SK-N-SH (cell line): ENCODE results near the gene RBBP9. TPM values are rescaled to one million over a fixed set of nuclear protein-coding genes. Genes with fewer than 3 reads are reported as not detected.

ENCODE experiments used
- CTCF ChIA-PET: fragments of 300-600, 350-600 bp; formaldehyde crosslinking; extraction: SDS; loops from one replicate; lab custom pipeline; 2021; lab: Yijun Ruan, JAX
- POLR2A ChIA-PET: fragments of 350-600 bp; sonication (Branson Sonifier 250); formaldehyde crosslinking; extraction: SDS; loops from one replicate; lab custom pipeline; 2020; ENCODE audit warnings: antibody characterized with exemption, inconsistent platforms; lab: Yijun Ruan, JAX
- DNase-seq: peaks from one replicate; pipeline ENCODE4 v3.0.0; 2012
- H2AFZ ChIP-seq: fragments of 200-600 bp; sonication (generic); 2 replicates; pipeline ENCODE4 v1.8.1; 2016; ENCODE audit warnings: antibody characterized with exemption, mild to moderate bottlenecking, low read depth
- H3F3A ChIP-seq: fragments of 200-600 bp; sonication (generic); replicated peaks from 2 replicates; pipeline ENCODE3; 2016; ENCODE audit warnings: antibody characterized with exemption, mild to moderate bottlenecking; ENCODE audit not compliant: insufficient read depth
- H3K27ac ChIP-seq, 2 experiments: fragments of 200-500 bp in 1 of 2; fragments of 200-600 bp in 1 of 2; sonication (Bioruptor generic) in 1 of 2; sonication (generic), shearing (Covaris generic) in 1 of 2; 2 replicates each; pipeline versions ENCODE4 v1.5.1 to v1.6.1; 2014 to 2016; ENCODE audit warnings: low read depth in 2 of 2, inconsistent platforms in 1 of 2, low read length in 1 of 2, mild to moderate bottlenecking in 1 of 2, mixed read lengths in 1 of 2
- H3K27me3 ChIP-seq: fragments of 200-600 bp; sonication (generic), shearing (Covaris generic); 2 replicates; pipeline ENCODE4 v1.6.1; 2016; ENCODE audit warnings: mixed run types; ENCODE audit not compliant: insufficient read depth
- H3K36me3 ChIP-seq, 2 experiments: fragments of 200-500 bp in 1 of 2; fragments of 200-600 bp in 1 of 2; sonication (Bioruptor generic) in 1 of 2; sonication (generic) in 1 of 2; replicated peaks in 1 of 2; 2 replicates each; pipeline versions ENCODE3 to v1.5.1; 2014 to 2016; ENCODE audit warnings: low read length in 1 of 2, mild to moderate bottlenecking in 1 of 2; ENCODE audit not compliant: insufficient read depth in 2 of 2, control insufficient read depth in 1 of 2
- H3K4me1 ChIP-seq, 2 experiments: fragments of 200-500 bp in 1 of 2; fragments of 200-600 bp in 1 of 2; sonication (Bioruptor generic) in 1 of 2; sonication (generic), shearing (Covaris generic) in 1 of 2; 2 replicates each; pipeline versions ENCODE4 v1.5.1 to v1.6.1; 2014 to 2016; ENCODE audit warnings: low read depth in 1 of 2, low read length in 1 of 2, mixed run types in 1 of 2; ENCODE audit not compliant: insufficient read depth in 2 of 2, control insufficient read depth in 1 of 2
- H3K4me2 ChIP-seq: fragments of 200-600 bp; sonication (generic), shearing (Covaris generic); 2 replicates; pipeline ENCODE4 v1.6.1; 2017; ENCODE audit warnings: mixed run types
- H3K4me3 ChIP-seq, 2 experiments: fragments of 200-500 bp in 1 of 2; fragments of 200-600 bp in 1 of 2; sonication (Bioruptor generic) in 1 of 2; sonication (generic), shearing (Covaris generic) in 1 of 2; 2 replicates each; pipeline versions ENCODE4 v1.5.1 to v1.8.1; 2014 to 2016; ENCODE audit warnings: low read depth in 2 of 2, inconsistent platforms in 1 of 2, low read length in 1 of 2, mild to moderate bottlenecking in 1 of 2, mixed read lengths in 1 of 2, moderate library complexity in 1 of 2
- H3K79me2 ChIP-seq: fragments of 200-600 bp; sonication (generic); 2 replicates; pipeline ENCODE4 v1.8.1; 2017; ENCODE audit warnings: mild to moderate bottlenecking; ENCODE audit not compliant: insufficient read depth
- H3K9ac ChIP-seq: fragments of 200-600 bp; sonication (generic); 2 replicates; pipeline ENCODE4 v1.6.1; 2017; ENCODE audit warnings: mixed run types
- H3K9me2 ChIP-seq: fragments of 200-600 bp; sonication (generic); 2 replicates; pipeline ENCODE4 v1.6.1; 2017; ENCODE audit warnings: mixed run types
- H3K9me3 ChIP-seq: fragments of 200-600 bp; sonication (generic); 2 replicates; pipeline ENCODE4 v1.6.1; 2017; ENCODE audit warnings: mixed run types, mild to moderate bottlenecking, moderate library complexity
- H4K20me1 ChIP-seq: fragments of 200-600 bp; sonication (generic); 2 replicates; pipeline ENCODE4 v1.6.1; 2017; ENCODE audit warnings: mild to moderate bottlenecking, mixed run types; ENCODE audit not compliant: insufficient read depth
- CHD2 ChIP-seq: fragments of 150-350 bp; IDR thresholded peaks from 2 replicates; pipeline ENCODE4 v1.6.1; 2018; ENCODE audit warnings: low read length; ENCODE audit not compliant: partially characterized antibody
- FOSL2 ChIP-seq: IDR thresholded peaks from 2 replicates; pipeline ENCODE4 v1.4.0; 2012; ENCODE audit warnings: low read depth, mild to moderate bottlenecking, moderate library complexity, borderline replicate concordance
- GABPA ChIP-seq: IDR thresholded peaks from 2 replicates; pipeline ENCODE4 v1.4.0; 2012; ENCODE audit warnings: low read depth, mild to moderate bottlenecking
- MEF2A ChIP-seq: IDR thresholded peaks from 2 replicates; pipeline ENCODE4 v1.4.0; 2012; ENCODE audit warnings: low read depth, borderline replicate concordance
- MXI1 ChIP-seq: IDR thresholded peaks from 2 replicates; pipeline ENCODE4 v1.6.1; 2012; ENCODE audit warnings: mild to moderate bottlenecking, low read depth, low read length, improper control_type of control experiment
- PBX3 ChIP-seq: IDR thresholded peaks from 2 replicates; pipeline ENCODE4; 2012
- POLR2AphosphoS5 ChIP-seq: IDR thresholded peaks from 2 replicates; pipeline ENCODE4 v1.6.1; 2012; ENCODE audit warnings: low read depth, low read length
- RXRA ChIP-seq: IDR thresholded peaks from 2 replicates; pipeline ENCODE4 v1.4.0; 2012; ENCODE audit warnings: low read depth, mild to moderate bottlenecking, borderline replicate concordance
- SIN3A ChIP-seq: IDR thresholded peaks from 2 replicates; pipeline ENCODE4 v1.6.1; 2012; ENCODE audit warnings: low read depth, mild to moderate bottlenecking, low read length, moderate library complexity, borderline replicate concordance
- TAF1 ChIP-seq: IDR thresholded peaks from 2 replicates; pipeline ENCODE4 v1.6.1; 2012; ENCODE audit warnings: low read depth, mild to moderate bottlenecking, low read length, moderate library complexity, borderline replicate concordance
- TCF12 ChIP-seq: IDR thresholded peaks from 2 replicates; pipeline ENCODE4 v1.4.0; 2012
- USF1 ChIP-seq: IDR thresholded peaks from 2 replicates; pipeline ENCODE4 v1.4.0; 2012; ENCODE audit warnings: low read depth, borderline replicate concordance
- YY1 ChIP-seq: IDR thresholded peaks from 2 replicates; pipeline ENCODE4 v1.4.0; 2012; ENCODE audit warnings: low read depth, mild to moderate bottlenecking
- ZBTB33 ChIP-seq: IDR thresholded peaks from 2 replicates; pipeline ENCODE4 v1.4.0; 2012; ENCODE audit warnings: low read depth, borderline replicate concordance
- WGBS: methylation state at CpG from one replicate; pipeline ENCODE4 v1.1.6; 2017; ENCODE audit warnings: low lambda C conversion rate; 5-methylcytosine and 5-hydroxymethylcytosine counted together
- polyA plus RNA-seq, 3 experiments: library from polyadenylated mRNA; depleted of rRNA; stranded (reverse); fragments of >200 nt; gene quantifications; 2 replicates each; pipeline ENCODE4 v1.2.3, GENCODE V29; 2012
- TF ChIP-seq, protein P1 (sequence below): IDR thresholded peaks from 2 replicates; pipeline ENCODE4 v1.6.1; 2012; ENCODE audit warnings: mild to moderate bottlenecking, low read depth, low read length, moderate library complexity
- TF ChIP-seq, protein P2 (sequence below): fragments of 200-600 bp; sonication (generic); IDR thresholded peaks from 2 replicates; pipeline ENCODE4 v1.6.1; 2017; ENCODE audit warnings: antibody characterized with exemption, mild to moderate bottlenecking, moderate library complexity

The RBBP9 gene
- polyA plus RNA-seq, 1 of the 3 experiments (the other 2 are of a cell fraction) = 7.5 TPM

GRCh38 chr20:18537651-18538050, 40.6 kb upstream of the RBBP9 start:
- POLR2A ChIA-PET = no interaction called here
- no peaks in the 10 kb centered on the region for H3K27me3 ChIP-seq
- H3K4me1 ChIP-seq = no peaks in the 10 kb centered on the region
- TF ChIP-seq PBX3 (no peak), TAF1 (no peak), GABPA (no peak), MEF2A (no peak), SIN3A (no peak), MXI1 (no peak)
- TF ChIP-seq, all 33 proteins: peak for 0
- Histone ChIP-seq H3K36me3 (peaks cover 24 to 43% of the 10 kb centered on the region in 2 experiments), H3F3A (no peaks in the 10 kb centered on the region), H3K9me3 (no peaks in the 10 kb centered on the region), H4K20me1 (no peaks in the 10 kb centered on the region), H3K79me2 (no peaks in the 10 kb centered on the region), H3K9me2 (no peaks in the 10 kb centered on the region), H3K27ac (no peak overlapping the region), H3K4me3 (no peak overlapping the region), H3K9ac (no peak overlapping the region), H3K4me2 (no peak overlapping the region), H2AFZ (no peak overlapping the region)
- WGBS = 97% methylated on average over 2 of the region's 2 CpGs
- CTCF ChIA-PET = no interaction called here
- no peak for DNase-seq

DNA sequence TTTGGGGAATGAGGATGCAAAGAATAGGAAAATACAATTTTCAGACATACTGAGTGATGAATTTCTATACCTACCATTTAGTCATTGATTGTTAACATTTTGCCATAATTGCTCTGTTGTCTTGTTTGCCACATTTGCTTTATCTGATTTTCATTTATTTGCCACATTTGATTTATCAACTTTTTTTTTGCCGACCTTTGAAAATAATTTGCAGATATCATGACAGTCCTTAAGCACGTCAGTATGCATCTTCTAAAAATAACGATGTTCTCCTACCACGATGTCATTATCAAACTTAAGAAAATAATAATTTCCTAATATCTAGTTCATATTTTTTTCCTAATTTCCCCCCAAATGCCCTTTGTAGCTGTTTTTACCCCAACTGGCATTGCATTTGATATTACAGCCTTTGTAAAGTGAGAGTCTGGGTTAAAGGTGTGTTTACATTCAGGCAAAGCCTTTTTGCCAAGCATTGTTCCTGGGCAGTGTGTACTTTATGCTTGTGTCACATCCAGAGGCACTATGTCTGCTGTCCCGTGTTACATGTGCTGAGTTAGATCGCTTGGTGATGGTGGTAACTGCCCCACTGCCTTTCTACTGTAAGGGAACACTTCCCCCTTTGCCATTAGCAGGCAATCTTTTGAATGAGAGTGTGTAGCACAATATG, 37.1 kb upstream of the RBBP9 start:
- no peaks in the 10 kb centered on the region for H4K20me1 ChIP-seq
- H3K4me1 ChIP-seq = no peaks in the 10 kb centered on the region
- WGBS = 96% methylated on average over 6 of the region's 6 CpGs
- DNase-seq = no peak
- H3K79me2 ChIP-seq = no peaks in the 10 kb centered on the region
- ChIA-PET CTCF (no interaction called here), POLR2A (no interaction called here)
- no peak overlapping the region for H3K4me3 ChIP-seq
- H3K9ac ChIP-seq = no peak overlapping the region
- no peak overlapping the region for H3K4me2 ChIP-seq
- H3K36me3 ChIP-seq = peaks cover 43 to 62% of the 10 kb centered on the region in 2 experiments
- no peak overlapping the region for H2AFZ ChIP-seq
- H3F3A ChIP-seq = no peaks in the 10 kb centered on the region
- no peaks in the 10 kb centered on the region for H3K27me3 ChIP-seq
- H3K9me2 ChIP-seq = no peaks in the 10 kb centered on the region
- TF ChIP-seq YY1 (no peak), TCF12 (no peak), PBX3 (no peak), ZBTB33 (no peak), RXRA (no peak), USF1 (no peak), MXI1 (no peak), CHD2 (no peak), FOSL2 (no peak), POLR2AphosphoS5 (no peak)
- TF ChIP-seq, protein P1, sequence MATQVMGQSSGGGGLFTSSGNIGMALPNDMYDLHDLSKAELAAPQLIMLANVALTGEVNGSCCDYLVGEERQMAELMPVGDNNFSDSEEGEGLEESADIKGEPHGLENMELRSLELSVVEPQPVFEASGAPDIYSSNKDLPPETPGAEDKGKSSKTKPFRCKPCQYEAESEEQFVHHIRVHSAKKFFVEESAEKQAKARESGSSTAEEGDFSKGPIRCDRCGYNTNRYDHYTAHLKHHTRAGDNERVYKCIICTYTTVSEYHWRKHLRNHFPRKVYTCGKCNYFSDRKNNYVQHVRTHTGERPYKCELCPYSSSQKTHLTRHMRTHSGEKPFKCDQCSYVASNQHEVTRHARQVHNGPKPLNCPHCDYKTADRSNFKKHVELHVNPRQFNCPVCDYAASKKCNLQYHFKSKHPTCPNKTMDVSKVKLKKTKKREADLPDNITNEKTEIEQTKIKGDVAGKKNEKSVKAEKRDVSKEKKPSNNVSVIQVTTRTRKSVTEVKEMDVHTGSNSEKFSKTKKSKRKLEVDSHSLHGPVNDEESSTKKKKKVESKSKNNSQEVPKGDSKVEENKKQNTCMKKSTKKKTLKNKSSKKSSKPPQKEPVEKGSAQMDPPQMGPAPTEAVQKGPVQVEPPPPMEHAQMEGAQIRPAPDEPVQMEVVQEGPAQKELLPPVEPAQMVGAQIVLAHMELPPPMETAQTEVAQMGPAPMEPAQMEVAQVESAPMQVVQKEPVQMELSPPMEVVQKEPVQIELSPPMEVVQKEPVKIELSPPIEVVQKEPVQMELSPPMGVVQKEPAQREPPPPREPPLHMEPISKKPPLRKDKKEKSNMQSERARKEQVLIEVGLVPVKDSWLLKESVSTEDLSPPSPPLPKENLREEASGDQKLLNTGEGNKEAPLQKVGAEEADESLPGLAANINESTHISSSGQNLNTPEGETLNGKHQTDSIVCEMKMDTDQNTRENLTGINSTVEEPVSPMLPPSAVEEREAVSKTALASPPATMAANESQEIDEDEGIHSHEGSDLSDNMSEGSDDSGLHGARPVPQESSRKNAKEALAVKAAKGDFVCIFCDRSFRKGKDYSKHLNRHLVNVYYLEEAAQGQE = no peak
- TF ChIP-seq, protein P2, sequence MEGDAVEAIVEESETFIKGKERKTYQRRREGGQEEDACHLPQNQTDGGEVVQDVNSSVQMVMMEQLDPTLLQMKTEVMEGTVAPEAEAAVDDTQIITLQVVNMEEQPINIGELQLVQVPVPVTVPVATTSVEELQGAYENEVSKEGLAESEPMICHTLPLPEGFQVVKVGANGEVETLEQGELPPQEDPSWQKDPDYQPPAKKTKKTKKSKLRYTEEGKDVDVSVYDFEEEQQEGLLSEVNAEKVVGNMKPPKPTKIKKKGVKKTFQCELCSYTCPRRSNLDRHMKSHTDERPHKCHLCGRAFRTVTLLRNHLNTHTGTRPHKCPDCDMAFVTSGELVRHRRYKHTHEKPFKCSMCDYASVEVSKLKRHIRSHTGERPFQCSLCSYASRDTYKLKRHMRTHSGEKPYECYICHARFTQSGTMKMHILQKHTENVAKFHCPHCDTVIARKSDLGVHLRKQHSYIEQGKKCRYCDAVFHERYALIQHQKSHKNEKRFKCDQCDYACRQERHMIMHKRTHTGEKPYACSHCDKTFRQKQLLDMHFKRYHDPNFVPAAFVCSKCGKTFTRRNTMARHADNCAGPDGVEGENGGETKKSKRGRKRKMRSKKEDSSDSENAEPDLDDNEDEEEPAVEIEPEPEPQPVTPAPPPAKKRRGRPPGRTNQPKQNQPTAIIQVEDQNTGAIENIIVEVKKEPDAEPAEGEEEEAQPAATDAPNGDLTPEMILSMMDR = no peak
- no peak overlapping the region for H3K27ac ChIP-seq
- H3K9me3 ChIP-seq = no peaks in the 10 kb centered on the region
